Neuronal stem cell (in vitro differentiated cells): ENCODE data around the gene SMIM31.

Source experiments
- DNase-seq: peaks from one replicate; pipeline ENCODE4 v3.0.0-alpha.2; 2013; ENCODE audit warnings: low spot score
- H2AFZ ChIP-seq: one replicate; pipeline ENCODE4 v1.6.1; 2013; ENCODE audit warnings: mild to moderate bottlenecking, low read length, inconsistent platforms
- H2AK5ac ChIP-seq: 2 replicates; pipeline ENCODE4 v1.6.1; 2013; ENCODE audit warnings: low read depth, mild to moderate bottlenecking, inconsistent platforms, low read length, moderate library complexity, mixed read lengths
- H2BK120ac ChIP-seq: 2 replicates; pipeline ENCODE4 v1.6.1; 2013; ENCODE audit warnings: low read depth, mild to moderate bottlenecking, inconsistent platforms, low read length, moderate library complexity, mixed read lengths
- H2BK12ac ChIP-seq: one replicate; pipeline ENCODE4 v1.6.1; 2013; ENCODE audit warnings: low read length, inconsistent platforms
- H2BK15ac ChIP-seq: 2 replicates; pipeline ENCODE4 v1.6.1; 2013; ENCODE audit warnings: mild to moderate bottlenecking, low read length, inconsistent platforms, mixed read lengths
- H2BK5ac ChIP-seq: one replicate; pipeline ENCODE4 v1.6.1; 2013; ENCODE audit warnings: inconsistent platforms, mild to moderate bottlenecking, low read length, moderate library complexity
- H3K14ac ChIP-seq: one replicate; pipeline ENCODE4 v1.6.1; 2013; ENCODE audit warnings: low read length, inconsistent platforms
- H3K18ac ChIP-seq: 2 replicates; pipeline ENCODE4 v1.6.1; 2013; ENCODE audit warnings: low read length, inconsistent platforms
- H3K23ac ChIP-seq: 2 replicates; pipeline ENCODE4 v1.6.1; 2013; ENCODE audit warnings: low read depth, mild to moderate bottlenecking, mixed read lengths, low read length, inconsistent platforms; ENCODE audit not compliant: poor library complexity
- H3K27ac ChIP-seq: replicated peaks from 3 replicates; pipeline ENCODE4 v1.5.1; 2013; ENCODE audit warnings: low read length, inconsistent platforms
- H3K27me3 ChIP-seq, 3 experiments: 2 replicates each; pipeline ENCODE4 v1.6.1; 2013; ENCODE audit warnings: low read length in 3 of 3, mild to moderate bottlenecking in 2 of 3, inconsistent platforms in 1 of 3, low read depth in 1 of 3, mixed read lengths in 1 of 3, moderate library complexity in 1 of 3; ENCODE audit not compliant: control insufficient read depth in 3 of 3, insufficient read depth in 3 of 3
- H3K36me3 ChIP-seq, 2 donors: replicated peaks in 1 of 2; 2 replicates each; pipeline ENCODE4 v1.6.1; 2013; ENCODE audit warnings: low read length in 2 of 2; ENCODE audit not compliant: control insufficient read depth in 2 of 2, insufficient read depth in 2 of 2
- H3K4ac ChIP-seq: 2 replicates; pipeline ENCODE4 v1.6.1; 2013; ENCODE audit warnings: inconsistent platforms, mild to moderate bottlenecking, low read length, moderate library complexity
- H3K4me1 ChIP-seq, 2 donors: 1 replicate in 1 of 2; 2 replicates in 1 of 2; pipeline ENCODE4 v1.6.1; 2013; ENCODE audit warnings: low read length in 2 of 2, low read depth in 1 of 2; ENCODE audit not compliant: control insufficient read depth in 2 of 2, insufficient read depth in 1 of 2
- H3K4me2 ChIP-seq: one replicate; pipeline ENCODE4 v1.6.1; 2013; ENCODE audit warnings: mild to moderate bottlenecking, low read length, inconsistent platforms; ENCODE audit not compliant: insufficient read depth, poor library complexity, severe bottlenecking
- H3K4me3 ChIP-seq, 2 donors: 2 replicates each; pipeline ENCODE4 v1.5.1; 2013; ENCODE audit warnings: low read length in 2 of 2, mild to moderate bottlenecking in 2 of 2, inconsistent platforms in 1 of 2, moderate library complexity in 1 of 2
- H3K79me1 ChIP-seq: one replicate; pipeline ENCODE4 v1.6.1; 2013; ENCODE audit warnings: low read depth, mild to moderate bottlenecking, inconsistent platforms, low read length, moderate library complexity
- H3K9ac ChIP-seq: one replicate; pipeline ENCODE4 v1.6.1; 2013; ENCODE audit warnings: mild to moderate bottlenecking, low read depth, low read length, inconsistent platforms; ENCODE audit not compliant: poor library complexity
- H3K9me3 ChIP-seq, 2 donors: replicated peaks in 1 of 2; 2 replicates each; pipeline versions ENCODE3 to v1.6.1; 2013; ENCODE audit warnings: low read length in 2 of 2, mild to moderate bottlenecking in 2 of 2, inconsistent platforms in 1 of 2, low read depth in 1 of 2, mixed read lengths in 1 of 2, moderate library complexity in 1 of 2; ENCODE audit not compliant: control insufficient read depth in 2 of 2, insufficient read depth in 1 of 2
- H4K8ac ChIP-seq: one replicate; pipeline ENCODE4 v1.6.1; 2013; ENCODE audit warnings: low read depth, mild to moderate bottlenecking, inconsistent platforms, low read length, moderate library complexity
- H4K91ac ChIP-seq: one replicate; pipeline ENCODE4 v1.6.1; 2013; ENCODE audit warnings: low read length, low read depth, mild to moderate bottlenecking, inconsistent platforms; ENCODE audit not compliant: poor library complexity
- WGBS, 2 donors: extraction: QIAGEN DNeasy Blood & Tissue Kit; methylation state at CpG; one replicate each; pipeline ENCODE4 v1.1.7; 2013; ENCODE audit warnings: missing lambda C conversion rate in 2 of 2, mixed read lengths in 1 of 2; ENCODE audit not compliant: insufficient read length in 2 of 2, insufficient replicate concordance in 1 of 2; ENCODE audit errors: extremely low coverage in 2 of 2; 5-methylcytosine and 5-hydroxymethylcytosine counted together

The SMIM31 gene

DNA sequence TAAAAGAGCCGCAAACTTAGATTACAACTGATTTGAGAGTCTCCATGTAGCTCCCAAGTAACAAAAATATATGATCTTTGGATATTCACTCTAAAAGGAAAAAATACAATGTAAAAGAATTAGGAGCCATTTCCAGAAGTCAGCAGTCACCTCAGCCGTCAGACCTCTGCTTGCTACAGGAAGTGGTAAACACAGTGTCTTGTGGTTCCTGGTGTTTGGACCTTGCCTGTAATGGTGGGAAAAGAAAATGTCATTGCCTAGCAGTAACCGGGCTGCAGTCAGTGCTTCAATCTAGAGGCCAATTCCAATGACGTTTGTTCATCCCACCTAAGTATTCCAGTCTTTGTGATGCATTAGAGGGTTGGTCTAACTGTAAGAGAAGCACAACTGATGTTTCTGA lies 28.9 kb upstream of the SMIM31 start:
- Histone ChIP-seq H3K4me2 (no peak overlapping the region), H3K79me1 (no peaks in the 10 kb centered on the region), H2BK120ac (no peak overlapping the region), H3K36me3 (no peaks in the 10 kb centered on the region), H2BK15ac (no peak overlapping the region), H2BK5ac (no peak overlapping the region), H3K27ac (no peak overlapping the region), H3K14ac (no peak overlapping the region), H3K18ac (no peak overlapping the region), H2AK5ac (no peak overlapping the region), H4K91ac (no peak overlapping the region), H3K9ac (no peak overlapping the region), H3K4me1 (no peaks in the 10 kb centered on the region), H3K4me3 (no peak overlapping the region), H4K8ac (no peak overlapping the region), H3K27me3 (no peaks in the 10 kb centered on the region), H3K23ac (no peak overlapping the region), H3K4ac (no peak overlapping the region), H2AFZ (no peak overlapping the region), H2BK12ac (no peak overlapping the region), H3K9me3 (no peaks in the 10 kb centered on the region)
- DNase-seq = no peak
- no CpG with 5 or more reads among the region's 4 CpGs for WGBS, 2 donors

DNA sequence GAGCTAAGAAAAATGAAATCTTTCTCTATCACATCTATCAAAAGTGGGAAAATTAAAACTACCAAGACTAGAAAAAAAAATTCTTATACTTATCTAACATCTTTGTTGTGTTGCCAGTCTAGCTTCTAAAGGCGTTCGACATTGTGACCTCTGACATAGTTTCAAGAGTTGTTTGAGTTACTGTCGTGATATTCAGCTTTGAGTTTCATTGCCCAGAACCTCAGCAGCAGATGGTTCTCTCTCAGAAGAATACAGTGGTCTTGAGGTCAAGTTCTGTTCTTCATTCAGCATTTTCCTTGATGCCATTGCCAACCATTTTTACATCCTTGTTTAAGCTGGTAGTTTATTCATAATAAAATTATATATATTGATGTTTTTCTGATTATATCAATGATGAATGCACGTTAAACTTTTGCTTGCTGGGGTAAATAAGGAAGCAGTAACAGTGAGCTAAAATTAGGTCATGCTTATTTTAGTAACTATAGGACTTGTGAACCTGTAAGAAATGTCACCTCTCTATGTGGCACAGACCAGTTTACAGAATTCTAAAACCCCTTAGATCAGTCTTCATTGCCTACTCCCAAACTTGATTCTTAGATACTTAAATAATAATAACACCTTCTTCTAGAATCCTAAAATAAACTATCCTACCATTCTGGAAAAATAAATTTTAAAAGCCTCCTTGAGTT lies 23.1 kb upstream of the SMIM31 start:
- Histone ChIP-seq H2BK5ac (no peak overlapping the region), H3K27ac (no peak overlapping the region), H2AK5ac (no peak overlapping the region), H3K9me3 (no peaks in the 10 kb centered on the region), H2AFZ (no peak overlapping the region), H4K8ac (no peak overlapping the region), H3K4me2 (no peak overlapping the region), H3K36me3 (no peaks in the 10 kb centered on the region), H3K14ac (no peak overlapping the region), H3K23ac (no peak overlapping the region), H3K9ac (no peak overlapping the region), H3K4me3 (no peak overlapping the region), H3K79me1 (no peaks in the 10 kb centered on the region), H3K27me3 (no peaks in the 10 kb centered on the region), H3K18ac (no peak overlapping the region), H2BK15ac (no peak overlapping the region), H2BK120ac (no peak overlapping the region), H3K4ac (no peak overlapping the region), H4K91ac (no peak overlapping the region), H2BK12ac (no peak overlapping the region), H3K4me1 (no peaks in the 10 kb centered on the region)
- no CpG with 5 or more reads among the region's 4 CpGs for WGBS, 2 donors
- DNase-seq = no peak

DNA sequence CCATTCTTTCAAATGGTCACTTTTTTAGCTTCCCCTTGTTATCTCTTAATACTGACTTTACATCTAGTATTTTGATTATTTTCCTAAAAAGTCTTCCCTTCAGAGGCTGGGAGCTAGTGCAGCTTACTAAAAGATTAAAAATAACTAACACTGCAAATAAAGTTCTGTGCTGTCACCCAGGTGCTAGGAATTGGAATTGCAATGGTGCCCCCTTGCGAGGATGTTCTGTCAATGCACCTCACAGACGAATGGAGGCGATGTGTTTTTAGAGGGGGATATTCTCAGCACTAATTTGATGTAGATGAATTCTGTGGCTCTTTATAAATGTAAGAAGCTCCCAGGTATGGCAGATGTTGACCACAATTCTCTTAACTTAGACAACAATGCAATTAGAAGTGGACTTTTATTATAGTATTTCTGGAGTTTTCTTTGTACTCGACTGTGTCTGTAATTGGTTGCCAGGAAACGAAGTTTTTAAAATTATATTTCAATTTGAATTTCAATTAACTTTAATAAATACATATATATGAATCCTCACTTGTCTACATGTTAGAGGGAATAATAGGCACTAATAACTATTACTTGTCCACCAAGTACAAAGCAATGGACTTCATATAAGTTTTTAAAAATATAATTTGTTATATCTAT lies 22.0 kb upstream of the SMIM31 start:
- Histone ChIP-seq H4K8ac (no peak overlapping the region), H2BK15ac (no peak overlapping the region), H3K27me3 (no peaks in the 10 kb centered on the region), H3K4me3 (no peak overlapping the region), H2AFZ (no peak overlapping the region), H3K36me3 (no peaks in the 10 kb centered on the region), H3K4me2 (no peak overlapping the region), H3K23ac (no peak overlapping the region), H3K27ac (no peak overlapping the region), H3K4me1 (no peaks in the 10 kb centered on the region), H3K14ac (no peak overlapping the region), H2BK12ac (no peak overlapping the region), H3K9me3 (no peaks in the 10 kb centered on the region), H3K18ac (no peak overlapping the region), H2BK120ac (no peak overlapping the region), H3K9ac (no peak overlapping the region), H4K91ac (no peak overlapping the region), H3K4ac (no peak overlapping the region), H3K79me1 (no peaks in the 10 kb centered on the region), H2AK5ac (no peak overlapping the region), H2BK5ac (no peak overlapping the region)
- peak; percentile 57 for DNase-seq
- no CpG with 5 or more reads among the region's 5 CpGs for WGBS, 2 donors

DNA sequence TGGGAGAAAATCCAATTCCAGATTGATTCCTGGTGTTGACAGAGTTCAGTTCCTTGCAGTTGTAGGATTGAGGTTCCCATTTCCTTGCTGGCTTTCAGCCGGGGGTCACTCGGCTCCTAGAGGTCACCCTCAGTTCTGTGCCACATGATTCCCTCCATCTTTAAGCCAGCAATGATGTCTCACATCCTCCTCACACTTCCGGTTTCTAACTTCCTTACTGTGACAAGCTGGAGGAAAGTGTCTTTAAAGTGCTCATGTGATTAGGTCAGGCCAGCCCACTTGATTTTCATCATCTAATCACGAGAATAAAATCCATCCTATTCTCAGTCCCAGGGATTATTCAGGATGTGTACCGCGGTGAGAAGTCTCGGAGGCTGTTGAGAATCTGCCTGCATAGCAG lies 19.4 kb upstream of the SMIM31 start:
- no peak overlapping the region for H3K23ac ChIP-seq
- H2BK5ac ChIP-seq = no peak overlapping the region
- no peak overlapping the region for H2AK5ac ChIP-seq
- no peak overlapping the region for H2BK12ac ChIP-seq
- no CpG with 5 or more reads among the region's 7 CpGs for WGBS, 2 donors
- no peak overlapping the region for H3K9ac ChIP-seq
- no peaks in the 10 kb centered on the region for H3K27me3 ChIP-seq
- no peak overlapping the region for H4K8ac ChIP-seq
- H3K4me3 ChIP-seq = no peak overlapping the region
- H3K4ac ChIP-seq = no peak overlapping the region
- H3K18ac ChIP-seq = no peak overlapping the region
- no peaks in the 10 kb centered on the region for H3K9me3 ChIP-seq
- H2BK15ac ChIP-seq = no peak overlapping the region
- H3K79me1 ChIP-seq = no peaks in the 10 kb centered on the region
- H3K4me2 ChIP-seq = no peak overlapping the region
- no peak for DNase-seq
- H3K14ac ChIP-seq = no peak overlapping the region
- no peak overlapping the region for H2BK120ac ChIP-seq
- no peak overlapping the region for H3K27ac ChIP-seq
- H3K36me3 ChIP-seq = no peaks in the 10 kb centered on the region
- H4K91ac ChIP-seq = no peak overlapping the region
- no peaks in the 10 kb centered on the region for H3K4me1 ChIP-seq
- H2AFZ ChIP-seq = peak overlapping the region; percentile 21
